A549 (cell line): Measurements from ENCODE around the gene PTPRN2. TPM values are rescaled to one million over a fixed set of nuclear protein-coding genes. Genes with fewer than 3 reads are reported as not detected.

Experiments
- ATAC-seq, 2 experiments: fragments of 200-7000 bp in 1 of 2; fragments of >200 bp in 1 of 2; cut with Nextera tagmentation in 1 of 2; cut with Tn5 transposase in 1 of 2; 3 replicates each; pipeline versions ENCODE4 v1.8.0 to v1.9.1; 2018 to 2020; ENCODE audit warnings: mild to moderate bottlenecking in 1 of 2, moderate library complexity in 1 of 2
- CTCF ChIA-PET: fragments of 300-600 bp; sonication (Branson Sonifier 250); formaldehyde crosslinking; extraction: SDS; loops from one replicate; lab custom pipeline; 2021; ENCODE audit warnings: antibody characterized with exemption, inconsistent platforms; lab: Yijun Ruan, JAX
- POLR2A ChIA-PET: fragments of 350-600 bp; formaldehyde crosslinking; extraction: SDS; loops from one replicate; lab custom pipeline; 2021; ENCODE audit warnings: antibody characterized with exemption, inconsistent platforms; lab: Yijun Ruan, JAX
- DNase-seq, 2 experiments: peaks; one replicate each; pipeline versions ENCODE4 v3.0.0 to v3.0.0-alpha.2; 2011 to 2016; ENCODE audit warnings: low read depth in 1 of 2, low spot score in 1 of 2
- FAIRE-seq: peaks from 2 replicates; lab custom pipeline; 2011; peaks lifted over from hg19 to GRCh38; lab: Jason Lieb, UNC
- H3K27ac ChIP-seq, 2 experiments: fragments of >200 bp; sonication (Bioruptor Twin); formaldehyde crosslinking; 3 replicates each; pipeline ENCODE4 v1.5.1; 2016 to 2017
- H3K4me1 ChIP-seq: fragments of >200 bp; sonication (Bioruptor Twin); formaldehyde crosslinking; 3 replicates; pipeline ENCODE4 v1.6.1; 2016
- H3K4me2 ChIP-seq: fragments of >200 bp; sonication (Bioruptor Twin); formaldehyde crosslinking; 3 replicates; pipeline ENCODE4 v1.6.1; 2016
- H3K4me3 ChIP-seq: fragments of >200 bp; sonication (Bioruptor Twin); formaldehyde crosslinking; 3 replicates; pipeline ENCODE4 v1.5.1; 2016
- H3K9me3 ChIP-seq: fragments of >200 bp; sonication (Bioruptor Twin); formaldehyde crosslinking; 3 replicates; pipeline ENCODE4 v1.6.1; 2016
- ATOH8 ChIP-seq: fragments of 250-450 bp; sonication (Bioruptor Pico); IDR thresholded peaks from 2 replicates; pipeline ENCODE4 v1.5.0; 2020; ENCODE audit warnings: low read depth, mild to moderate bottlenecking, moderate library complexity
- BHLHE40 ChIP-seq: IDR thresholded peaks from 2 replicates; pipeline ENCODE4 v1.6.1; 2012; ENCODE audit warnings: low read depth, low read length, inconsistent platforms
- E2F6 ChIP-seq: IDR thresholded peaks from 2 replicates; pipeline ENCODE4 v1.6.1; 2012; ENCODE audit warnings: low read depth, borderline replicate concordance
- EP300 ChIP-seq, 2 experiments: fragments of >200 bp; sonication (Bioruptor Twin); formaldehyde crosslinking; IDR thresholded peaks; 2 replicates in 1 of 2; 3 replicates in 1 of 2; pipeline ENCODE4 v1.6.1; 2016 to 2017
- FOSB ChIP-seq: fragments of 250-450 bp; sonication (Bioruptor Pico); IDR thresholded peaks from 2 replicates; pipeline ENCODE4 v1.5.0; 2020; ENCODE audit warnings: mild to moderate bottlenecking, moderate library complexity
- FOSL2 ChIP-seq, 2 experiments: fragments of 450-650 bp in 1 of 2; fragments of >200 bp in 1 of 2; sonication (Bioruptor Twin) in 1 of 2; formaldehyde crosslinking; IDR thresholded peaks; 2 replicates each; pipeline versions ENCODE4 v1.5.0 to v1.6.1; 2016 to 2020; ENCODE audit warnings: mild to moderate bottlenecking in 1 of 2, moderate library complexity in 1 of 2
- FOXS1 ChIP-seq: fragments of 250-450 bp; sonication (Bioruptor Pico); IDR thresholded peaks from 2 replicates; pipeline ENCODE4 v1.5.0; 2020; ENCODE audit warnings: mild to moderate bottlenecking, moderate library complexity
- GATA3 ChIP-seq: IDR thresholded peaks from 2 replicates; pipeline ENCODE4 v1.6.1; 2012; ENCODE audit warnings: borderline replicate concordance
- HES2 ChIP-seq: fragments of >200 bp; sonication (Bioruptor Twin); formaldehyde crosslinking; IDR thresholded peaks from 2 replicates; pipeline ENCODE4 v1.6.1; 2016
- HMGXB4 ChIP-seq: fragments of 250-450 bp; sonication (Bioruptor Pico); IDR thresholded peaks from 2 replicates; pipeline ENCODE4 v1.5.0; 2021; ENCODE audit warnings: mild to moderate bottlenecking, moderate library complexity, borderline replicate concordance
- HOXA7 ChIP-seq: fragments of 250-450 bp; sonication (Bioruptor Pico); IDR thresholded peaks from 2 replicates; pipeline ENCODE4 v1.5.0; 2020; ENCODE audit warnings: mild to moderate bottlenecking, moderate library complexity
- JUN ChIP-seq, 2 experiments: fragments of >200 bp; sonication (Bioruptor Twin); formaldehyde crosslinking; IDR thresholded peaks; 2 replicates in 1 of 2; 3 replicates in 1 of 2; pipeline ENCODE4 v1.6.1; 2016 to 2017
- JUNB ChIP-seq: fragments of >200 bp; sonication (Bioruptor Twin); formaldehyde crosslinking; IDR thresholded peaks from 2 replicates; pipeline ENCODE4 v1.6.1; 2016
- KDM1A ChIP-seq: fragments of 200-600 bp; sonication (generic); IDR thresholded peaks from 2 replicates; pipeline ENCODE4 v1.6.1; 2016; ENCODE audit warnings: low read depth, mild to moderate bottlenecking
- MAFK ChIP-seq: fragments of 450-650 bp; IDR thresholded peaks from 2 replicates; pipeline ENCODE4 v1.6.1; 2014; ENCODE audit not compliant: partially characterized antibody
- MAX ChIP-seq: IDR thresholded peaks from 2 replicates; pipeline ENCODE4 v1.6.1; 2012
- MYC ChIP-seq: IDR thresholded peaks from 2 replicates; pipeline ENCODE4 v1.6.1; 2012; ENCODE audit warnings: mild to moderate bottlenecking, inconsistent platforms, low read length, improper control_type of control experiment, borderline replicate concordance
- NFE2L2 ChIP-seq: fragments of 150-350 bp; conservative IDR thresholded peaks from 2 replicates; pipeline ENCODE4 v1.6.1; 2014; ENCODE audit warnings: low read length
- PHF8 ChIP-seq: fragments of 200-600 bp; sonication (generic); IDR thresholded peaks from 2 replicates; pipeline ENCODE4 v1.6.1; 2016; ENCODE audit warnings: low read depth, mild to moderate bottlenecking, antibody characterized with exemption, moderate library complexity, borderline replicate concordance
- POLR2AphosphoS2 ChIP-seq: conservative IDR thresholded peaks from 2 replicates; pipeline ENCODE4 v1.6.1; 2012; ENCODE audit warnings: low read length, improper control_type of control experiment, inconsistent platforms
- RARB ChIP-seq: fragments of 250-450 bp; sonication (Bioruptor Pico); IDR thresholded peaks from 2 replicates; pipeline ENCODE4 v1.8.0; 2021; ENCODE audit warnings: mild to moderate bottlenecking, moderate library complexity
- RNF2 ChIP-seq: fragments of 200-600 bp; sonication (generic); IDR thresholded peaks from 2 replicates; pipeline ENCODE4 v1.6.1; 2016; ENCODE audit warnings: low read depth, mild to moderate bottlenecking, antibody characterized with exemption, moderate library complexity, borderline replicate concordance
- SMC3 ChIP-seq: fragments of >200 bp; sonication (Bioruptor Twin); formaldehyde crosslinking; IDR thresholded peaks from 3 replicates; pipeline ENCODE4 v1.6.1; 2018; ENCODE audit warnings: inconsistent platforms
- USF2 ChIP-seq: fragments of 450-650 bp; IDR thresholded peaks from 2 replicates; pipeline ENCODE4 v1.6.1; 2014; ENCODE audit warnings: antibody characterized with exemption
- ZNF302 ChIP-seq: fragments of 250-450 bp; sonication (Bioruptor Pico); IDR thresholded peaks from 2 replicates; pipeline ENCODE4 v1.9.0; 2021; ENCODE audit warnings: inconsistent platforms, mild to moderate bottlenecking, moderate library complexity
- WGBS: methylation state at CpG from one replicate; pipeline ENCODE4 v1.1.6; 2017; ENCODE audit errors: missing lambda C conversion rate; 5-methylcytosine and 5-hydroxymethylcytosine counted together
- polyA plus RNA-seq, 4 experiments: library from polyadenylated mRNA; depleted of rRNA in 3 of 4; stranded (reverse); fragments of >200 nt; fragmentation: RNase III in 1 of 4; extraction: RNeasy Plus Mini Kit Qiagen cat#74134 plus additional on column Dnase treatment in 1 of 4; gene quantifications; 2 replicates in 3 of 4; 3 replicates in 1 of 4; pipeline ENCODE4 v1.2.3, GENCODE V29; 2011 to 2017
- TF ChIP-seq, protein P1 (sequence below): fragments of >200 bp; sonication (Bioruptor Twin); formaldehyde crosslinking; IDR thresholded peaks from 3 replicates; pipeline ENCODE4 v1.5.1; 2016

Gene PTPRN2
- polyA plus RNA-seq, 2 of the 4 experiments (the other 2 are of a cell fraction) = 0.41 to 1.2 TPM

DNA sequence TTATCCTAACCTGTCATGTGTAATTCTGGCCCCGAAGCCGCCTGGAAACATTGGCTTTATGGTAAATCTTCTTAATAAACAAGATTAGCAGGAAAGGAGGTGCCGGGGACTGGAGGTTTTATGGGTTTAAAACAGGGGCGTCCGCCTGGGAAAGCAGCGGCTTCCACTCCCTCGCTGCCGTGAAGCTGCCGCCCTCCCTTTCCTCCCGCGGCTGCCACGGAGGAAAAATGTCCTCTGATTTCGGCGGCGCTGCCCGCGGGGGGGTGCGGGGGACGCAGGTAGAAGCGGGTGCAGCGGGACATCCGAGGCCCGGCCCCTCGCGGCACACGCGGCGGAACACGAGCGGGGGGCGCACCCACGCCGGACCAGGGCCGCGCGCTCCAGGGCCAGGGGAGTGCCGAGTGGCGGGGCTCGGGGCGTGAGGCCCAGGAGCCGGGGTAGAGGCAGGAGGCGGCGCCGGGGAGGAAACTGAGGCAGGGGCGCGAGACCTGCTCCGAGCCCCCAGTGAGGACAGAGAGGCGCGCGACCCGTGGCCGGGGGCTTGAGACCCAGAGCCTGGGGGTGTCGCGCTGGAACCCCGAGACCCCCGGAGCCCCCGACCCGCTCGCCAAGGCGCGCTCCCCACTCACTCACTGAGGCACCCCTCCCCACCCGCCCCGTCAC lies 993 bp downstream of the PTPRN2 start:
- ChIA-PET POLR2A (no interaction called here), CTCF (no interaction called here)
- TF ChIP-seq BHLHE40 = no peak
- FAIRE-seq = no peak
- H3K4me2 ChIP-seq = peak overlapping the region; percentile 99
- 45% methylated on average over 11 of the region's 63 CpGs for WGBS
- H3K9me3 ChIP-seq = peaks cover 5% of the 10 kb centered on the region; the same call in 2 of the 3 replicates
- no peak for ATAC-seq
- peaks cover 7% of the 10 kb centered on the region; the same call in 1 of the 3 replicates for H3K4me1 ChIP-seq
- no peak for DNase-seq
- H3K4me3 ChIP-seq = peak overlapping the region; percentile 15; the same call in 1 of the 3 replicates
- H3K27ac ChIP-seq = no peak overlapping the region

DNA sequence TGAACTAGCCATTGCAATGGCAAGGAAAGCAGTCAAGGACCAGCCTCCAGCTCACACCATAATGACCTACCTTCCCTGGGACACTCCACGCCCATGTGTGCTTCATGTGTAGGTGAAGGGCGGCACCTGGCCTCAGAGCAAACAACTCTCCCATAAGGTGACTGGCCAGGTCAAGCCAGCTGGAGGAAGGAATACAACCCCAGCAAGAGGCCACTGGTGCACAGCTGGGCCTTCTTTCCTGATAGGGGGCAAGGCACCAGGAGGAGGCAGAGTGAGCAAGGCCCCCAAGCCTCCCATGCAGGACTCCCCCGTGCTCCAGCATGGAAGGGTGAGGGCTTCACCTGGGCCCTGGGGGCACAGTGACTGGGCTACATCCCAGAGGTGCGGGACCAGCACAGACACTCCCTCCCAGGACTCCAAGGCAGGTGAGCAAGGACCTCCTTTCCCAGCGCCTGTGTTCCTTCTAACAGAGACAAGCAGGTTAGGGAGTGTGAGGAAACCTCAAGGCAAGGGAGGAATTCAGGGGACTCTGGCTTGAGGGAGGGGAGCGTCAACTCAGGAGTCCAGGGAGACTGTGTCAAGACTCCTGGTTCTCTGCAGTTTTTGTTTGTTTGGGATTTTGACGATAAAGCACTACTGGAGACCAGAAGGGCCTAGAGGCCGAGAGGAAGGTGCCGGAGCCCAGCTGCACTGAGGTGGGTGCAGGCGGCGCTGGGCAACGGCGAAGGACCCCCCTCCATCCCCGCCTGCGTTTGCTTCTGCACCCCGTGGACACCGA lies 1.7 kb downstream of the PTPRN2 start:
- Histone ChIP-seq H3K27ac (no peak overlapping the region), H3K4me2 (no peak overlapping the region), H3K4me1 (peaks cover 7% of the 10 kb centered on the region; the same call in 1 of the 3 replicates), H3K9me3 (peaks cover 12% of the 10 kb centered on the region), H3K4me3 (no peak overlapping the region)
- ATAC-seq = no peak
- 48% methylated on average over 16 of the region's 17 CpGs for WGBS
- DNase-seq = no peak
- FAIRE-seq = no peak
- CTCF ChIA-PET = no interaction called here
- POLR2A ChIA-PET = no interaction called here
- no peak for TF ChIP-seq FOSL2 (IDR thresholded peaks at IDR 0.05)
- no peak for TF ChIP-seq FOSL2 (CRISPR knock-in tag; IDR thresholded peaks at IDR 0.05)
- TF ChIP-seq JUN (IDR thresholded peaks at IDR 0.05) = no peak
- no peak for TF ChIP-seq EP300 (IDR thresholded peaks at IDR 0.05)
- no peak for TF ChIP-seq PHF8
- TF ChIP-seq ATOH8 (CRISPR knock-in tag) = no peak
- no peak for TF ChIP-seq FOXS1
- no peak for TF ChIP-seq HOXA7
- no peak for TF ChIP-seq KDM1A
- TF ChIP-seq ZNF302 (CRISPR knock-in tag) = no peak

DNA sequence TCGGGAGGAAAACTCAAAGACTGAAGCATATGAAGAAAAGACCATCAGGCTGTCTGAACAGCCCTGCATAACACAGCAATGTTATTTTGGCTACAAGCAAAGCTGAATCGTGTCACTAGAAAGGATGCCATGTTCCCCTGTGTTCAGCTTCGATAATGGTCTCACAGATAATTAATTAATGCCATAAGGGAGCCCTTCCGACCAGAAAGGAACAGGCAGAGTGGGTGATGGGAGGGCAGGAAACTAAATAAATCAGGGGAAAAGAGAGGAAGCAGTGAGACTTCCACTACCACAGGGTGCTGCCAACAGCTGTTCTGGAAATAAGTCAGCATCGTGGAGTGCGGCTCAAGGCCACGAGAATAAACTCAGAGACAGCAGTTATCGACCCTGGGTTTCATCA lies 3.2 kb downstream of the PTPRN2 start:
- ChIA-PET CTCF (no interaction called here), POLR2A (no interaction called here)
- DNase-seq (no peak), FAIRE-seq (no peak), ATAC-seq (no peak)
- H3K27ac ChIP-seq = no peak overlapping the region
- peaks cover 27% of the 10 kb centered on the region for H3K9me3 ChIP-seq
- 30% methylated on average over 8 of the region's 8 CpGs for WGBS
- H3K4me3 ChIP-seq = no peak overlapping the region
- H3K4me2 ChIP-seq = no peak overlapping the region
- H3K4me1 ChIP-seq = peaks cover 7% of the 10 kb centered on the region; the same call in 1 of the 3 replicates
- TF ChIP-seq POLR2AphosphoS2 (no peak), MYC (no peak), MAX (no peak), E2F6 (no peak), FOSL2 (IDR thresholded peaks at IDR 0.05) (no peak), FOSL2 (CRISPR knock-in tag; IDR thresholded peaks at IDR 0.05) (no peak), FOXS1 (no peak), HMGXB4 (CRISPR knock-in tag) (no peak), USF2 (no peak), GATA3 (no peak), SMC3 (no peak), HES2 (no peak), RARB (CRISPR knock-in tag) (no peak), RNF2 (no peak), FOSB (CRISPR knock-in tag) (no peak), MAFK (no peak), EP300 (IDR thresholded peaks at IDR 0.05) (no peak), JUNB (no peak), NFE2L2 (no peak)
- TF ChIP-seq, protein P1, sequence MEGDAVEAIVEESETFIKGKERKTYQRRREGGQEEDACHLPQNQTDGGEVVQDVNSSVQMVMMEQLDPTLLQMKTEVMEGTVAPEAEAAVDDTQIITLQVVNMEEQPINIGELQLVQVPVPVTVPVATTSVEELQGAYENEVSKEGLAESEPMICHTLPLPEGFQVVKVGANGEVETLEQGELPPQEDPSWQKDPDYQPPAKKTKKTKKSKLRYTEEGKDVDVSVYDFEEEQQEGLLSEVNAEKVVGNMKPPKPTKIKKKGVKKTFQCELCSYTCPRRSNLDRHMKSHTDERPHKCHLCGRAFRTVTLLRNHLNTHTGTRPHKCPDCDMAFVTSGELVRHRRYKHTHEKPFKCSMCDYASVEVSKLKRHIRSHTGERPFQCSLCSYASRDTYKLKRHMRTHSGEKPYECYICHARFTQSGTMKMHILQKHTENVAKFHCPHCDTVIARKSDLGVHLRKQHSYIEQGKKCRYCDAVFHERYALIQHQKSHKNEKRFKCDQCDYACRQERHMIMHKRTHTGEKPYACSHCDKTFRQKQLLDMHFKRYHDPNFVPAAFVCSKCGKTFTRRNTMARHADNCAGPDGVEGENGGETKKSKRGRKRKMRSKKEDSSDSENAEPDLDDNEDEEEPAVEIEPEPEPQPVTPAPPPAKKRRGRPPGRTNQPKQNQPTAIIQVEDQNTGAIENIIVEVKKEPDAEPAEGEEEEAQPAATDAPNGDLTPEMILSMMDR = no peak
